A375 (cell line): ENCODE results near the gene CD2. TPM values are rescaled to one million over a fixed set of nuclear protein-coding genes. Genes with fewer than 3 reads are reported as not detected.

ENCODE experiments used
- total RNA-seq: library from RNA; depleted of rRNA; stranded (reverse); fragments of >200 nt; shearing (Covaris generic); gene quantifications from 2 replicates; pipeline ENCODE4 v1.2.3, GENCODE V29; 2014; rRNA removed

The CD2 gene, protein sequence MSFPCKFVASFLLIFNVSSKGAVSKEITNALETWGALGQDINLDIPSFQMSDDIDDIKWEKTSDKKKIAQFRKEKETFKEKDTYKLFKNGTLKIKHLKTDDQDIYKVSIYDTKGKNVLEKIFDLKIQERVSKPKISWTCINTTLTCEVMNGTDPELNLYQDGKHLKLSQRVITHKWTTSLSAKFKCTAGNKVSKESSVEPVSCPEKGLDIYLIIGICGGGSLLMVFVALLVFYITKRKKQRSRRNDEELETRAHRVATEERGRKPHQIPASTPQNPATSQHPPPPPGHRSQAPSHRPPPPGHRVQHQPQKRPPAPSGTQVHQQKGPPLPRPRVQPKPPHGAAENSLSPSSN
- total RNA-seq, result not detected in 2 replicates

DNA sequence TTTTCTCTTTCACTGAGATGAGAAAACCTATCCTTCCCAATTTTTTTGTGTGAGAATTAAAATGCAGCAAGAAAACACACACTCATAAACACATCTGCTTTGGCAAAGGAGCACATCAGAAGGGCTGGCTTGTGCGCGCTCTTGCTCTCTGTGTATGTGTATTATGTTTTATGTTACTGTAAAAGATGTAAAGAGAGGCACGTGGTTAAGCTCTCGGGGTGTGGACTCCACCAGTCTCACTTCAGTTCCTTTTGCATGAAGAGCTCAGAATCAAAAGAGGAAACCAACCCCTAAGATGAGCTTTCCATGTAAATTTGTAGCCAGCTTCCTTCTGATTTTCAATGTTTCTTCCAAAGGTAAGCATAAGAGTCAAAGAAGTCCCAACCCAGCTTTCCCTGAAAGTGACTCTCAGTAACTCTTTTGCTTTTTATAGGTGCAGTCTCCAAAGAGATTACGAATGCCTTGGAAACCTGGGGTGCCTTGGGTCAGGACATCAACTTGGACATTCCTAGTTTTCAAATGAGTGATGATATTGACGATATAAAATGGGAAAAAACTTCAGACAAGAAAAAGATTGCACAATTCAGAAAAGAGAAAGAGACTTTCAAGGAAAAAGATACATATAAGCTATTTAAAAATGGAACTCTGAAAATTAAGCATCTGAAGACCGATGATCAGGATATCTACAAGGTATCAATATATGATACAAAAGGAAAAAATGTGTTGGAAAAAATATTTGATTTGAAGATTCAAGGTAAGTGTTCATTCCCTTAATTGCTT, at the start of gene CD2:
CD2 (plus strand) TSS at position 233 of the 780 bp plus-strand sequence; CDS start at position 296, 63 bp downstream.

Other genes with a start within 250 kb of the CD2 start
- 26.6 and 28.9 TPM in 2 replicates for gene CD58, start 183.4 kb upstream of the CD2 start, total RNA-seq
- 34.2 and 40.2 TPM in 2 replicates for gene IGSF3, start 86.7 kb upstream of the CD2 start, total RNA-seq
- 41.5 and 58.8 TPM in 2 replicates for gene PTGFRN, start 155.5 kb downstream of the CD2 start, total RNA-seq
- 0.41 and 0.96 TPM in 2 replicates for gene CD101, start 247.3 kb downstream of the CD2 start, total RNA-seq